HG03521 (cell line): ENCODE data around the gene ALPP.
"Not testable (repeated sequence)": the region's sequence is repeated elsewhere in the genome, so short reads cannot be mapped to it uniquely, and the experiment has no call there.

ENCODE experiments used
- ATAC-seq: cut with Tn5 transposase; IDR thresholded peaks from one replicate; pipeline ENCODE4 v1.9.1; 2021; ENCODE audit warnings: mild to moderate bottlenecking, moderate library complexity; ENCODE audit not compliant: unreplicated experiment

The ALPP gene

GRCh38 chr2:232419245-232420072 is 40.9 kb downstream of the ALPP start:
- no peak for ATAC-seq

- ATAC-seq = no peak
Observed at GRCh38 chr2:232420073-232420454, 41.5 kb downstream of the ALPP start.

GRCh38 chr2:232420463-232421188 is 42.1 kb downstream of the ALPP start:
- no peak for ATAC-seq

GRCh38 chr2:232421189-232421785 is 42.7 kb downstream of the ALPP start:
- no peak for ATAC-seq

- ATAC-seq = no peak
Observed at GRCh38 chr2:232422051-232422450, 43.5 kb downstream of the ALPP start.

- not testable (repeated sequence) for ATAC-seq
Observed at GRCh38 chr2:232422996-232423395, 44.4 kb downstream of the ALPP start.

- not testable (repeated sequence) for ATAC-seq
Observed at GRCh38 chr2:232423407-232423806, 44.9 kb downstream of the ALPP start.

GRCh38 chr2:232431705-232432590 is 53.4 kb downstream of the ALPP start:
- no peak for ATAC-seq
